HepG2 (cell line): ENCODE data around the gene TUBGCP3. TPM values are rescaled to one million over a fixed set of nuclear protein-coding genes. Genes with fewer than 3 reads are reported as not detected.

Source experiments
- ATAC-seq: fragments of 200-7000 bp; cut with Tn5 transposase; 3 replicates; pipeline ENCODE4 v1.9.1; 2020; ENCODE audit warnings: mild to moderate bottlenecking, moderate library complexity
- BruUV-seq: library from RNA; stranded (reverse); fragments of 400-500 nt; replicated peaks from 2 replicates; lab custom pipeline; 2021; lab: Mats Ljungman, UMichigan
- CTCF ChIA-PET: fragments of 300-600 bp; formaldehyde crosslinking; extraction: SDS; loops from one replicate; lab custom pipeline; 2021; ENCODE audit warnings: low total read pairs, inconsistent platforms, low intra/inter-chr PET ratio; lab: Yijun Ruan, JAX
- POLR2A ChIA-PET: fragments of 350-600 bp; sonication (Branson Sonifier 250); formaldehyde crosslinking; loops from one replicate; lab custom pipeline; 2020; ENCODE audit warnings: antibody characterized with exemption, inconsistent platforms; lab: Yijun Ruan, JAX
- DNase-seq: peaks from one replicate; pipeline ENCODE4 v3.0.0-alpha.2; 2015; ENCODE audit warnings: low spot score
- FAIRE-seq: peaks from 3 replicates; lab custom pipeline; 2011; peaks lifted over from hg19 to GRCh38; lab: Jason Lieb, UNC
- H2AFZ ChIP-seq: one replicate; pipeline ENCODE4 v1.6.1; 2011; ENCODE audit warnings: low read length, inconsistent platforms
- H3K27ac ChIP-seq: fragments of 300-600 bp; 3 replicates; pipeline ENCODE4 v1.8.0; 2011; ENCODE audit warnings: mixed run types, mild to moderate bottlenecking, mixed read lengths, low read length, inconsistent platforms; ENCODE audit not compliant: insufficient read depth; ENCODE audit errors: extremely low read length
- H3K27me3 ChIP-seq, 2 experiments: fragments of 200-600 bp in 1 of 2; 2 replicates in 1 of 2; 3 replicates in 1 of 2; pipeline versions ENCODE4 v1.6.0 to v1.8.0; 2011; ENCODE audit warnings: low read length in 2 of 2, mild to moderate bottlenecking in 2 of 2, moderate library complexity in 2 of 2, inconsistent platforms in 1 of 2; ENCODE audit not compliant: insufficient read depth in 2 of 2, control insufficient read depth in 1 of 2
- H3K36me3 ChIP-seq, 2 experiments: fragments of 200-600 bp in 1 of 2; replicated peaks in 1 of 2; 2 replicates in 1 of 2; 3 replicates in 1 of 2; pipeline versions ENCODE4 v1.5.1 to v1.8.0; 2011; ENCODE audit warnings: low read length in 2 of 2, inconsistent platforms in 1 of 2; ENCODE audit not compliant: insufficient read depth in 2 of 2, control insufficient read depth in 1 of 2
- H3K4me1 ChIP-seq: 2 replicates; pipeline ENCODE4 v1.5.1; 2012; ENCODE audit warnings: low read length, inconsistent platforms; ENCODE audit not compliant: insufficient read depth
- H3K4me2 ChIP-seq: 2 replicates; pipeline ENCODE4 v1.6.0; 2011; ENCODE audit warnings: low read depth, low read length, inconsistent platforms
- H3K4me3 ChIP-seq, 3 experiments: fragments of 200-600 bp in 1 of 3; sonication (generic), shearing (Covaris generic) in 1 of 3; replicated peaks in 1 of 3; 2 replicates each; pipeline ENCODE4 v1.5.1; 2011 to 2016; ENCODE audit warnings: low read length in 3 of 3, inconsistent platforms in 2 of 3, low read depth in 2 of 3, mild to moderate bottlenecking in 2 of 3, control low read depth in 1 of 3, mixed read lengths in 1 of 3; ENCODE audit not compliant: insufficient read depth in 1 of 3
- H3K79me2 ChIP-seq: one replicate; pipeline ENCODE4 v1.6.1; 2011; ENCODE audit warnings: low read length, inconsistent platforms; ENCODE audit not compliant: insufficient read depth
- H3K9ac ChIP-seq: 2 replicates; pipeline ENCODE4 v1.6.0; 2011; ENCODE audit warnings: mild to moderate bottlenecking, low read depth, low read length, inconsistent platforms; ENCODE audit not compliant: insufficient read depth
- H3K9me3 ChIP-seq: 2 replicates; pipeline ENCODE4 v1.5.1; 2012; ENCODE audit warnings: mild to moderate bottlenecking, low read length
- H4K20me1 ChIP-seq: 2 replicates; pipeline ENCODE4 v1.6.0; 2011; ENCODE audit warnings: inconsistent platforms, mild to moderate bottlenecking, low read length, moderate library complexity; ENCODE audit not compliant: insufficient read depth
- ADNP ChIP-seq: sonication (generic); formaldehyde crosslinking; IDR thresholded peaks from 2 replicates; pipeline ENCODE4 v1.4.0; 2020; ENCODE audit warnings: missing genetic modification reagents
- EP300 ChIP-seq, 3 experiments: sonication (generic) in 1 of 3; formaldehyde crosslinking in 1 of 3; IDR thresholded peaks; 2 replicates each; pipeline versions ENCODE4 v1.5.1 to v1.6.1; 2011 to 2020; ENCODE audit warnings: low read depth in 2 of 3, low read length in 2 of 3, borderline replicate concordance in 1 of 3, improper control_type of control experiment in 1 of 3, mild to moderate bottlenecking in 1 of 3, missing genetic modification reagents in 1 of 3, moderate library complexity in 1 of 3
- FIP1L1 ChIP-seq: fragments of 200-400 bp; formaldehyde crosslinking; IDR thresholded peaks from 2 replicates; pipeline ENCODE4 v1.6.1; 2018; ENCODE audit warnings: low read depth, mild to moderate bottlenecking, low read length, moderate library complexity, borderline replicate concordance; ENCODE audit not compliant: insufficient read depth
- GABPA ChIP-seq, 2 experiments: IDR thresholded peaks; 2 replicates each; pipeline ENCODE4 v1.6.1; 2011 to 2016; ENCODE audit warnings: low read depth in 2 of 2, low read length in 1 of 2, missing biosample characterization in 1 of 2, missing genetic modification characterization in 1 of 2
- GATAD1 ChIP-seq: IDR thresholded peaks from 2 replicates; pipeline ENCODE4 v1.6.1; 2016; ENCODE audit warnings: missing genetic modification reagents, missing compliant biosample characterization
- STAT5B ChIP-seq: sonication (generic); formaldehyde crosslinking; IDR thresholded peaks from 2 replicates; pipeline ENCODE4 v1.4.0; 2020; ENCODE audit warnings: missing genetic modification reagents
- ZNF235 ChIP-seq: sonication (generic); formaldehyde crosslinking; IDR thresholded peaks from 2 replicates; pipeline ENCODE4 v1.8.1; 2023; ENCODE audit warnings: mild to moderate bottlenecking, missing genetic modification reagents, borderline replicate concordance
- WGBS: methylation state at CpG from one replicate; pipeline ENCODE4 v1.1.6; 2017; ENCODE audit warnings: low lambda C conversion rate; 5-methylcytosine and 5-hydroxymethylcytosine counted together
- in situ Hi-C: cut with HindIII; loops from 2 replicates; pipeline ENCODE4 v1.10.0; 2017; ENCODE audit warnings: low pct_unique_long_range_greater_than_20kb; ENCODE audit not compliant: extremely low pct_ligation_motif_present
- intact Hi-C: fragments of 100-400 bp; cut with micrococcal nuclease; formaldehyde crosslinking; loops from one replicate; pipeline ENCODE4 v1.10.0; 2022; ENCODE audit not compliant: unreplicated experiment
- polyA plus RNA-seq, 8 experiments: library from polyadenylated mRNA; depleted of rRNA in 3 of 8; stranded (reverse) in 7 of 8; unstranded in 1 of 8; fragments of >200 nt; fragmentation: Illumina TruSeq in 4 of 8; extraction: Trizol in 4 of 8; gene quantifications; 2 replicates each; pipeline versions ENCODE4 v1.2.1 to v1.2.3, GENCODE V29; 2011 to 2016; ENCODE audit warnings: low read depth in 4 of 8, missing spikeins in 1 of 8, mixed read lengths in 1 of 8; ENCODE audit not compliant: insufficient read depth in 1 of 8
- total RNA-seq, 5 experiments: library from RNA; depleted of rRNA; stranded (reverse); fragments of >200 nt; fragmentation: Illumina TruSeq; extraction: Trizol; gene quantifications; 2 replicates each; pipeline ENCODE4 v1.2.3, GENCODE V29; 2016; ENCODE audit warnings: low read depth in 1 of 5
- TF ChIP-seq, protein P1 (sequence below): sonication (generic); formaldehyde crosslinking; IDR thresholded peaks from 2 replicates; pipeline ENCODE4 v1.4.0; 2020; ENCODE audit warnings: missing genetic modification reagents
- TF ChIP-seq, protein P2 (sequence below), 2 experiments: IDR thresholded peaks; 2 replicates each; pipeline ENCODE4 v1.6.1; 2011 to 2012; ENCODE audit warnings: low read length in 2 of 2, borderline replicate concordance in 1 of 2, low read depth in 1 of 2, mild to moderate bottlenecking in 1 of 2, moderate library complexity in 1 of 2
- TF ChIP-seq, protein P3 (sequence below): sonication (generic); formaldehyde crosslinking; IDR thresholded peaks from 2 replicates; pipeline ENCODE4 v1.4.0; 2020; ENCODE audit warnings: mild to moderate bottlenecking, missing genetic modification reagents

The TUBGCP3 gene
- total and polyA plus RNA-seq, 2 of the 13 experiments (the other 11 are each of a cell fraction or from before 2014, with no cell fraction given): 12.6 to 15.5 TPM

DNA sequence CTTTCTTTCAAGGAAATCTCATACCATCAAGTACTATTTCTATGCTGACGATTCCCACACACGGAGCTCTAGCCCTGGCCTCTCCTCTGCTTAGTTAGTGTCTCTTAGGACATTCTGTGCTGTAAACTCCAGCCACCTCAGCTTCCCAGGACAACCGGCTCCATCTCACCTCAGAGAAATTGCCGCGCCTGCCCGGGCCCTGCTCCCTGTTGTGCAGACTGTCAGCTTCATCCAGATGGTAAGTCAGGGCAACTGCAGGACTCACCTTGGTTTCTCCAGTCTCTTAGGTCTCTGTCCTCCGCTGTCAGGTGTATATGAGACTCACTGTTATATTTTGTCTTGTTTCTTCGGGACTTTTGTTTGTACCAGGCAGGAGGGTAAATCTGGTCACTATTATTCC is 113.1 kb downstream of the TUBGCP3 start:
- H3K4me3 ChIP-seq: no peak overlapping the region
- no peaks in the 10 kb centered on the region for H3K27me3 ChIP-seq
- H3K9ac ChIP-seq: no peak overlapping the region
- no peaks in the 10 kb centered on the region for H3K79me2 ChIP-seq
- H3K4me2 ChIP-seq: no peak overlapping the region
- H3K4me1 ChIP-seq: peaks cover 8% of the 10 kb centered on the region
- CTCF ChIA-PET: no interaction called here
- no peak for TF ChIP-seq GATAD1 (CRISPR knock-in tag)
- TF ChIP-seq STAT5B (CRISPR knock-in tag): no peak
- no peak for TF ChIP-seq ZNF235 (CRISPR knock-in tag)
- TF ChIP-seq GABPA (IDR thresholded peaks at IDR 0.05; ENCODE audit: low read depth, low read length): no peak
- TF ChIP-seq GABPA (CRISPR knock-in tag; IDR thresholded peaks at IDR 0.05; ENCODE audit: low read depth): no peak
- TF ChIP-seq EP300 (IDR thresholded peaks at IDR 0.05; ENCODE audit: low read depth in 2 of 2, low read length in 2 of 2): no peak
- no peak for TF ChIP-seq EP300 (CRISPR knock-in tag; IDR thresholded peaks at IDR 0.05; ENCODE audit: borderline replicate concordance)
- no peak for TF ChIP-seq FIP1L1
- TF ChIP-seq, protein P1, sequence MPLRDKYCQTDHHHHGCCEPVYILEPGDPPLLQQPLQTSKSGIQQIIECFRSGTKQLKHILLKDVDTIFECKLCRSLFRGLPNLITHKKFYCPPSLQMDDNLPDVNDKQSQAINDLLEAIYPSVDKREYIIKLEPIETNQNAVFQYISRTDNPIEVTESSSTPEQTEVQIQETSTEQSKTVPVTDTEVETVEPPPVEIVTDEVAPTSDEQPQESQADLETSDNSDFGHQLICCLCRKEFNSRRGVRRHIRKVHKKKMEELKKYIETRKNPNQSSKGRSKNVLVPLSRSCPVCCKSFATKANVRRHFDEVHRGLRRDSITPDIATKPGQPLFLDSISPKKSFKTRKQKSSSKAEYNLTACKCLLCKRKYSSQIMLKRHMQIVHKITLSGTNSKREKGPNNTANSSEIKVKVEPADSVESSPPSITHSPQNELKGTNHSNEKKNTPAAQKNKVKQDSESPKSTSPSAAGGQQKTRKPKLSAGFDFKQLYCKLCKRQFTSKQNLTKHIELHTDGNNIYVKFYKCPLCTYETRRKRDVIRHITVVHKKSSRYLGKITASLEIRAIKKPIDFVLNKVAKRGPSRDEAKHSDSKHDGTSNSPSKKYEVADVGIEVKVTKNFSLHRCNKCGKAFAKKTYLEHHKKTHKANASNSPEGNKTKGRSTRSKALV: no peak
- TF ChIP-seq, protein P2, sequence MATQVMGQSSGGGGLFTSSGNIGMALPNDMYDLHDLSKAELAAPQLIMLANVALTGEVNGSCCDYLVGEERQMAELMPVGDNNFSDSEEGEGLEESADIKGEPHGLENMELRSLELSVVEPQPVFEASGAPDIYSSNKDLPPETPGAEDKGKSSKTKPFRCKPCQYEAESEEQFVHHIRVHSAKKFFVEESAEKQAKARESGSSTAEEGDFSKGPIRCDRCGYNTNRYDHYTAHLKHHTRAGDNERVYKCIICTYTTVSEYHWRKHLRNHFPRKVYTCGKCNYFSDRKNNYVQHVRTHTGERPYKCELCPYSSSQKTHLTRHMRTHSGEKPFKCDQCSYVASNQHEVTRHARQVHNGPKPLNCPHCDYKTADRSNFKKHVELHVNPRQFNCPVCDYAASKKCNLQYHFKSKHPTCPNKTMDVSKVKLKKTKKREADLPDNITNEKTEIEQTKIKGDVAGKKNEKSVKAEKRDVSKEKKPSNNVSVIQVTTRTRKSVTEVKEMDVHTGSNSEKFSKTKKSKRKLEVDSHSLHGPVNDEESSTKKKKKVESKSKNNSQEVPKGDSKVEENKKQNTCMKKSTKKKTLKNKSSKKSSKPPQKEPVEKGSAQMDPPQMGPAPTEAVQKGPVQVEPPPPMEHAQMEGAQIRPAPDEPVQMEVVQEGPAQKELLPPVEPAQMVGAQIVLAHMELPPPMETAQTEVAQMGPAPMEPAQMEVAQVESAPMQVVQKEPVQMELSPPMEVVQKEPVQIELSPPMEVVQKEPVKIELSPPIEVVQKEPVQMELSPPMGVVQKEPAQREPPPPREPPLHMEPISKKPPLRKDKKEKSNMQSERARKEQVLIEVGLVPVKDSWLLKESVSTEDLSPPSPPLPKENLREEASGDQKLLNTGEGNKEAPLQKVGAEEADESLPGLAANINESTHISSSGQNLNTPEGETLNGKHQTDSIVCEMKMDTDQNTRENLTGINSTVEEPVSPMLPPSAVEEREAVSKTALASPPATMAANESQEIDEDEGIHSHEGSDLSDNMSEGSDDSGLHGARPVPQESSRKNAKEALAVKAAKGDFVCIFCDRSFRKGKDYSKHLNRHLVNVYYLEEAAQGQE (IDR thresholded peaks at IDR 0.05; ENCODE audit: borderline replicate concordance in 1 of 2, low read depth in 1 of 2, low read length in 2 of 2): no peak
- TF ChIP-seq ADNP (CRISPR knock-in tag): no peak
- TF ChIP-seq, protein P3, sequence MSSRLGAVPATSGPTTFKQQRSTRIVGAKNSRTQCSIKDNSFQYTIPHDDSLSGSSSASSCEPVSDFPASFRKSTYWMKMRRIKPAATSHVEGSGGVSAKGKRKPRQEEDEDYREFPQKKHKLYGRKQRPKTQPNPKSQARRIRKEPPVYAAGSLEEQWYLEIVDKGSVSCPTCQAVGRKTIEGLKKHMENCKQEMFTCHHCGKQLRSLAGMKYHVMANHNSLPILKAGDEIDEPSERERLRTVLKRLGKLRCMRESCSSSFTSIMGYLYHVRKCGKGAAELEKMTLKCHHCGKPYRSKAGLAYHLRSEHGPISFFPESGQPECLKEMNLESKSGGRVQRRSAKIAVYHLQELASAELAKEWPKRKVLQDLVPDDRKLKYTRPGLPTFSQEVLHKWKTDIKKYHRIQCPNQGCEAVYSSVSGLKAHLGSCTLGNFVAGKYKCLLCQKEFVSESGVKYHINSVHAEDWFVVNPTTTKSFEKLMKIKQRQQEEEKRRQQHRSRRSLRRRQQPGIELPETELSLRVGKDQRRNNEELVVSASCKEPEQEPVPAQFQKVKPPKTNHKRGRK (CRISPR knock-in tag): no peak
- POLR2A ChIA-PET: no interaction called here
- FAIRE-seq (no peak), ATAC-seq (no peak), DNase-seq (no peak)
- H2AFZ ChIP-seq: no peak overlapping the region
- 62% methylated on average over 8 of the region's 8 CpGs for WGBS
- intact Hi-C loops (no loop called here), in situ Hi-C loops (no loop called here)
- no TSS peak for BruUV-seq
- no peaks in the 10 kb centered on the region for H4K20me1 ChIP-seq
- H3K27ac ChIP-seq: no peak overlapping the region
- no peaks in the 10 kb centered on the region for H3K9me3 ChIP-seq
- no peaks in the 10 kb centered on the region for H3K36me3 ChIP-seq
